Lower leg skin (tissue), 4 donors: ENCODE results near the gene TBL2. TPM values are rescaled to one million over a fixed set of nuclear protein-coding genes. Genes with fewer than 3 reads are reported as not detected.
A peak's percentile ranks its signal among the peaks of the same experiment; 100 is the strongest.

Source experiments
- DNase-seq, 2 donors: peaks; one replicate each; pipeline ENCODE4 v3.0.0-alpha.2; 2019; ENCODE audit warnings: low spot score in 2 of 2
- H3K4me3 ChIP-seq: fragments of 200-600 bp; sonication (generic); 2 replicates; pipeline ENCODE4 v1.5.1; 2017; ENCODE audit warnings: mild to moderate bottlenecking, low read depth; ENCODE audit not compliant: poor library complexity, severe bottlenecking
- POLR2A ChIP-seq, 2 donors: fragments of 450-650 bp; IDR thresholded peaks; one replicate each; pipeline ENCODE4 v1.6.1; 2016 to 2017; ENCODE audit warnings: antibody characterized with exemption in 2 of 2, mild to moderate bottlenecking in 1 of 2, moderate library complexity in 1 of 2
- WGBS, 2 donors: methylation state at CpG; one replicate each; pipeline ENCODE4 v1.1.5; 2018; 5-methylcytosine and 5-hydroxymethylcytosine counted together
- intact Hi-C: fragments of 100-400 bp; cut with DNase I; formaldehyde crosslinking; loops from one replicate; pipeline ENCODE4 v1.15.0; 2023; ENCODE audit warnings: low total_unique reads
- total RNA-seq, 4 donors: library from RNA; depleted of rRNA; stranded (reverse); fragments of >200 nt; gene quantifications; one replicate each; pipeline ENCODE4 v1.1.0, GENCODE V29; 2016
- TF ChIP-seq, protein P1 (sequence below), 3 donors: fragments of 450-650 bp; IDR thresholded peaks; one replicate each; pipeline ENCODE4 v1.5.1; 2016; ENCODE audit warnings: antibody characterized with exemption in 3 of 3, mild to moderate bottlenecking in 3 of 3, moderate library complexity in 2 of 3

Gene TBL2, protein sequence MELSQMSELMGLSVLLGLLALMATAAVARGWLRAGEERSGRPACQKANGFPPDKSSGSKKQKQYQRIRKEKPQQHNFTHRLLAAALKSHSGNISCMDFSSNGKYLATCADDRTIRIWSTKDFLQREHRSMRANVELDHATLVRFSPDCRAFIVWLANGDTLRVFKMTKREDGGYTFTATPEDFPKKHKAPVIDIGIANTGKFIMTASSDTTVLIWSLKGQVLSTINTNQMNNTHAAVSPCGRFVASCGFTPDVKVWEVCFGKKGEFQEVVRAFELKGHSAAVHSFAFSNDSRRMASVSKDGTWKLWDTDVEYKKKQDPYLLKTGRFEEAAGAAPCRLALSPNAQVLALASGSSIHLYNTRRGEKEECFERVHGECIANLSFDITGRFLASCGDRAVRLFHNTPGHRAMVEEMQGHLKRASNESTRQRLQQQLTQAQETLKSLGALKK
- 10 to 100 TPM; 32.2 to 52.1 (median 40.3) TPM for total RNA-seq

DNA sequence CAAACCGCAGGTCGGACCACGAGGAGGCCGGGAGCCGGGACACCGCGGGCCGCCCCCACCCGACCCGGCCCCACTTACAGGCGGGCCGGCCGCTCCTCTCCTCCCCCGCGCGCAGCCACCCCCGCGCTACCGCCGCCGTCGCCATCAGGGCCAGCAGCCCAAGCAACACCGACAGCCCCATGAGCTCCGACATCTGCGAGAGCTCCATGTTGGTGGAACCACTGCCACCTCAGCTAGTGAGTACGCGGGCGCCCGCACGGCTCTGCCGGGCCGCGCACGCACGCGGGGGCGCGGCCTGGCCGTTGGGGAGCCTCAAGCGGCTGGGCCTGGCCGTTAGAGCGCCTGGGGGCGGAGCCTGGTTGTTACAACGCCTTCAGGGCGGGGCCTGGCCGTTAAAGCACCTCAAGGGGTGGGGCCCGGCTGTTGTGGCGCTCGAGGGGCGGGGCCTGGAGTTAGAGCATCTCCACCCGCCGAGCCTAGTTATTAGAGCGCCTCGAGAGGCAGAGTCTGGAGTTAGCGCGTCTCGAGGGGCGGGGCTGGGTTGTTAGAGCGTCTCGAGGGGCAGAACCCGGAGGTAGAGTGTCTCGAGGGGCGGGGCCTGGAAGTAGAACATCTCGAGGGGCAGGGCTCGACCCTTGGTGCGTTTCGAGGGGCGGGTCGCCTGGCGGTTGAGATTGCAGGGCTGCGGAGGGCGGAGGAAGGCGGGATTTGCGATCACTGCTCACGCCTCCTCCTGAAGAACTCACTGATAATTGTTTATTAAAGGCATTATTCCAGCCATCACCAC lies at the start of gene TBL2:
TSS of gene TBL2 (minus strand) at position 238 of the 787 bp plus-strand sequence. CDS start at position 208, 30 bp downstream.
- DNase-seq = peak; percentile 98 to 99
- intact Hi-C loops = no loop called here
- TF ChIP-seq, protein P1, sequence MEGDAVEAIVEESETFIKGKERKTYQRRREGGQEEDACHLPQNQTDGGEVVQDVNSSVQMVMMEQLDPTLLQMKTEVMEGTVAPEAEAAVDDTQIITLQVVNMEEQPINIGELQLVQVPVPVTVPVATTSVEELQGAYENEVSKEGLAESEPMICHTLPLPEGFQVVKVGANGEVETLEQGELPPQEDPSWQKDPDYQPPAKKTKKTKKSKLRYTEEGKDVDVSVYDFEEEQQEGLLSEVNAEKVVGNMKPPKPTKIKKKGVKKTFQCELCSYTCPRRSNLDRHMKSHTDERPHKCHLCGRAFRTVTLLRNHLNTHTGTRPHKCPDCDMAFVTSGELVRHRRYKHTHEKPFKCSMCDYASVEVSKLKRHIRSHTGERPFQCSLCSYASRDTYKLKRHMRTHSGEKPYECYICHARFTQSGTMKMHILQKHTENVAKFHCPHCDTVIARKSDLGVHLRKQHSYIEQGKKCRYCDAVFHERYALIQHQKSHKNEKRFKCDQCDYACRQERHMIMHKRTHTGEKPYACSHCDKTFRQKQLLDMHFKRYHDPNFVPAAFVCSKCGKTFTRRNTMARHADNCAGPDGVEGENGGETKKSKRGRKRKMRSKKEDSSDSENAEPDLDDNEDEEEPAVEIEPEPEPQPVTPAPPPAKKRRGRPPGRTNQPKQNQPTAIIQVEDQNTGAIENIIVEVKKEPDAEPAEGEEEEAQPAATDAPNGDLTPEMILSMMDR (IDR thresholded peaks at IDR 0.05) = no peak
- no peak for TF ChIP-seq POLR2A (IDR thresholded peaks at IDR 0.05)
- H3K4me3 ChIP-seq = peak within 1 kb of the TSS; percentile 80
- WGBS, 2 donors = 0 to 1% methylated on average over 28 to 34 of the region's 75 CpGs

DNA sequence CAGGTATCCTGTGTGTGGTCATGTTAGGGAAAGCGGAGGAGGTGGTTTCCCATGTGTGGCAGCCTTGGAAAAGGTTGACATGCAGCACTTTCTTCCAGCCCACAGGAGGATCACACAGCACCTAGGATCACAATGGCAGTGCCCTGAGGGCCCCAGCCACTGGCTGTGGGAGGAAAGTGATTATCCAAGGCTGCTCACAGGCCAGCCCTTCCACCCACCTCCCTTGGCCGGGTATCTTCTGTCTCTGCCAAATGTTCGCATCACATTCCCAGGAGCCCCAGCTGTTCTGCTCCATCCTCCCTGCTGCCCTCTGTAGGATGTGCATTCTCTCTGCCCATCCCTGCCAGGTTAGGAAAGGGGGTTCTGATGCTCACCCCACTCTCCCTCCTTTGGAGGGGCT lies 48.4 kb upstream of the TBL2 start:
- WGBS, 2 donors = 10 to 11% methylated on average over 3 of the region's 3 CpGs
- DNase-seq = no peak
- intact Hi-C loops = no loop called here
- TF ChIP-seq, protein P1 (IDR thresholded peaks at IDR 0.05) = no peak
- TF ChIP-seq POLR2A (IDR thresholded peaks at IDR 0.05) = no peak
- no peak overlapping the region for H3K4me3 ChIP-seq

DNA sequence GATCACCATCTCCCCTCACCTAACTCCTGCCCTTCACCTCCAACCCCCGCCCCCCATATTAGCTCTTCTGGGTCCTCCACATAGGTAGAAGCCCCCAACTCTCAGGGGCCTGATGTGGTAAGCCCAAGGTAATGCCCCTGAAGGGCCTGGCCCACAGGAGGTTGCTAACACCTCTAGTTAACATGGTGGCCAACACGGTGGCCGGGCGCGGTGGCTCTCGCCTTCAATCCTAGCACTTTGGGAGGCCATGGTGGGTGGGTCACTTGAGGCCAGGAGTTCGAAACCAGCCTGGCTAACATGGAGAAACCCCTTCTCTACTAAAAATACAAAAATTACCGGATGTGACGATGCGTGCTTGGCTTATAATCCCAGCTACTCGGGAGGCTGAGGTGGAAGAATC lies 46.9 kb upstream of the TBL2 start:
- no peak for TF ChIP-seq POLR2A (IDR thresholded peaks at IDR 0.05)
- TF ChIP-seq, protein P1 (IDR thresholded peaks at IDR 0.05) = no peak
- H3K4me3 ChIP-seq = no peak overlapping the region
- DNase-seq = no peak
- 96 to 98% methylated on average over 11 of the region's 11 CpGs for WGBS, 2 donors
- intact Hi-C loops = no loop called here

DNA sequence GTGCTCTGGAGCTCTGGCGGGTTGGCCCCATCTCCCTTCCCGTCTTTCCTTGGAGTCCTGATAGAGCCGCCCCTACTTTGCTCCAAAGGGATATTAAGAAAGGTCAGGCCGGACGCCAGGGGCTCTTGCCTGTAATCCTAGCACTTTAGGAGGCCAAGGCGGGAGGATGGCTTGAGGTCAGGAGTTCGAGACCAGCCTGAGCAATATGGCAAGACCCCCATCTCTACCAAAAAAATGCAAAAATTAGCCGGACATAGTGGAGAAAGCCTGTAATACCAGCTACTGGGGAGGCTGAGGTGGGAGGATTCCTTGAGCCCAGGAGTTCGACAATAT lies 46.3 kb upstream of the TBL2 start:
- 50 to 55% methylated on average over 9 of the region's 9 CpGs for WGBS, 2 donors
- TF ChIP-seq POLR2A (IDR thresholded peaks at IDR 0.05) = no peak
- TF ChIP-seq, protein P1 (IDR thresholded peaks at IDR 0.05) = no peak
- intact Hi-C loops = no loop called here
- no peak overlapping the region for H3K4me3 ChIP-seq
- DNase-seq = no peak

DNA sequence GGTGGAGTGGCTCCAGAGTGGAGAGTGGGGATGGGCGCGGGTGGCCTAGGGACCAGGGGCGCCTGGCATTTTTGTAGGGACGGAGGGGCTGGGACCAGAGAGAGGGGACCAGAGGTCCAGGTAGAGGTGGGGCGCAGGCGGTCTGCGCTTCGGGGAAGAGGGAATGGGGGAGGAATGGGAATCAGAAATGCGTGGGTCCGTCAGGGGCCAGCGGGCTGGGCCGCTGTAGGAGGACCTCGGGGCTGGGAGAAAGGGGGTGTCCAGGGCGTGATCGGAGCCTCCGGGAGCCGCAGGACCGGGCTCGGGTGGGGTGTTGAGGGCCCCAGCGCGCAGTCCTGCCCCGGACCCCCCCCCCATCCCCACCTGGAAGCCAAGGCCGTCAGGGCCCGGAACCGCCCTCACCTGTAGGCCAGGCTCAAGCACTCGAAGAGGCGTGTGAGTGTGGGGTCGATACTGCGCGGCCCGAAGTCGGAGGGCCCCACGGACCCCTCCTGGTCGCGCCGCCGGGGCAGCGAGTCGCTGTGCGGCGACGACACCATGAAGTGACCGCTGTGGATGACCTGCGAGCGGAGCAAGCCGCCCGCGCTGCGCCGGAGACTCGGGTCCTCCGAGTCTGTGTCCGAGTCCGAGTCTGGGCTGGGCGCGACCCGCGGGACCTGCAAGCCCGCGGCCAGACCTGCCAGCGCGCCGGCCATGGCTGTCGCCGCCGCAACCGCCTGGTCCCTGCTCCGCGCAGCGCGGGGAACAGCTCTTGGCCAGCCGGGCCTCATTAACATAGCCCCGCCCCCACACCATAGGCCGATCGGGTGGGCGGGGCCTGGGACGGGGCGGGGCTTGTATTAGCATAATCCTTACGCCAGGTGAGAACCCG lies 45.7 kb upstream of the TBL2 start, which contains the start of gene MLXIPL:
TSS of gene MLXIPL (minus strand) at position 725 of the 871 bp plus-strand sequence. CDS start at position 695, 30 bp downstream.
- intact Hi-C loops = no loop called here
- TF ChIP-seq POLR2A (IDR thresholded peaks at IDR 0.05) = no peak
- TF ChIP-seq, protein P1 (IDR thresholded peaks at IDR 0.05) = no peak
- 4 to 14% methylated on average over 17 to 38 of the region's 80 CpGs for WGBS, 2 donors
- peak within 1 kb of the TSS; percentile 16 for H3K4me3 ChIP-seq
- DNase-seq = peak; percentile 74 to 93
